Mesendoderm (in vitro differentiated cells): ENCODE data around the gene CHAF1A.

Experiments used
- DNase-seq: peaks from one replicate; pipeline ENCODE4 v3.0.0; 2013
- H2AK5ac ChIP-seq: 2 replicates; pipeline ENCODE4 v1.6.1; 2013; ENCODE audit warnings: low read length, inconsistent platforms
- H2BK120ac ChIP-seq: 2 replicates; pipeline ENCODE4 v1.6.1; 2013; ENCODE audit warnings: low read depth, mild to moderate bottlenecking, low read length, moderate library complexity, mixed read lengths
- H2BK15ac ChIP-seq: replicated peaks from 2 replicates; pipeline ENCODE4 v1.6.1; 2013; ENCODE audit warnings: low read depth, mild to moderate bottlenecking, moderate library complexity
- H2BK5ac ChIP-seq: 2 replicates; pipeline ENCODE4 v1.6.1; 2013; ENCODE audit warnings: low read length, inconsistent platforms
- H3K18ac ChIP-seq: 2 replicates; pipeline ENCODE4 v1.6.1; 2013; ENCODE audit warnings: mild to moderate bottlenecking, low read length, mixed read lengths
- H3K23ac ChIP-seq: one replicate; pipeline ENCODE4 v1.6.1; 2013; ENCODE audit warnings: low read length
- H3K27ac ChIP-seq: 2 replicates; pipeline ENCODE4 v1.5.1; 2013; ENCODE audit warnings: low read depth, mild to moderate bottlenecking, inconsistent platforms, low read length, moderate library complexity
- H3K27me3 ChIP-seq: 2 replicates; pipeline ENCODE4 v1.6.1; 2013; ENCODE audit warnings: low read length, control low read depth, mild to moderate bottlenecking, inconsistent platforms; ENCODE audit not compliant: insufficient read depth, poor library complexity
- H3K36me3 ChIP-seq: 2 replicates; pipeline ENCODE4 v1.6.1; 2013; ENCODE audit warnings: low read length, inconsistent platforms; ENCODE audit not compliant: control insufficient read depth, insufficient read depth
- H3K4ac ChIP-seq: one replicate; pipeline ENCODE4 v1.6.1; 2013; ENCODE audit warnings: low read depth, mild to moderate bottlenecking, low read length, moderate library complexity
- H3K4me1 ChIP-seq: 2 replicates; pipeline ENCODE4 v1.6.1; 2013; ENCODE audit warnings: low read depth, low read length, inconsistent platforms; ENCODE audit not compliant: control insufficient read depth
- H3K4me2 ChIP-seq: 2 replicates; pipeline ENCODE4 v1.6.1; 2013; ENCODE audit warnings: low read length
- H3K4me3 ChIP-seq: 2 replicates; pipeline ENCODE4 v1.5.1; 2013; ENCODE audit warnings: mild to moderate bottlenecking, low read length
- H3K56ac ChIP-seq: one replicate; pipeline ENCODE4 v1.6.1; 2013; ENCODE audit warnings: low read length
- H3K79me1 ChIP-seq: 2 replicates; pipeline ENCODE4 v1.6.1; 2013; ENCODE audit warnings: low read length, inconsistent platforms
- H3K79me2 ChIP-seq: 2 replicates; pipeline ENCODE4 v1.6.1; 2013; ENCODE audit warnings: mild to moderate bottlenecking, low read length; ENCODE audit not compliant: control insufficient read depth, insufficient read depth
- H3K9ac ChIP-seq: 2 replicates; pipeline ENCODE4 v1.6.1; 2013; ENCODE audit warnings: low read length, inconsistent platforms
- H4K5ac ChIP-seq: one replicate; pipeline ENCODE4 v1.6.1; 2013; ENCODE audit warnings: low read length
- H4K8ac ChIP-seq: one replicate; pipeline ENCODE4 v1.6.1; 2013; ENCODE audit warnings: low read depth, mild to moderate bottlenecking, control low read depth, low read length, moderate library complexity
- WGBS: extraction: QIAGEN DNeasy Blood & Tissue Kit; methylation state at CpG from one replicate; pipeline ENCODE4 v1.1.7; 2013; ENCODE audit warnings: low lambda C conversion rate, missing lambda C conversion rate; ENCODE audit not compliant: insufficient coverage; ENCODE audit errors: extremely low coverage; 5-methylcytosine and 5-hydroxymethylcytosine counted together

The CHAF1A gene

DNA sequence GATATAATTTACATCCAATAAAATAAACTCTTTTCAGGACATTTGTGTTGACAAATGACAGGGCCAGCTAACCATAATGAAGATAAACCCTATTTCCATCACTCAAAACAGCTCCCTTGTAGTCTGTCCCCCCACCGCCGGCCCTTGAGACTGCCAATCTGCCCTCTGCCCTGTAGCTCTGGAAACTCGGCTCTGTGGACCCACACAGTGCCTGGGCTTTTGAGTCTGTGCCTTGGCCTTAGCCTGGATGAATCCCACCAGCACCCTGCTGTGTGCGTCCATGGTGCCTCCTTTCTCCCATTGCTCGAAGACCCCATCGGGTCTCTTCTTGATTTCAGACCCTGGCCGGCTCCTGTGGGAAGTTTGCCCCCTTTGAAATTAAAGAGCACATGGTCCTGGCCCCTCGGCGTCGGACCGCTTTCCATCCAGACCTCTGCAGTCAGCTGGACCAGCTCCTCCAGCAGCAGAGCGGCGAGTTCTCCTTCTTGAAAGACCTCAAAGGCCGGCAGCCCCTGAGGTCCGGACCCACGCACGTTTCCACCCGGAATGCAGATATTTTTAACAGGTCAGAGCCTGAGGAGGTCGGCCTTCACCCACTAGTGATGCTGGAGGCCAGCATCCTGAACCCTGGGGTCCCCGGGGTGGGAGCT lies 26.0 kb downstream of the CHAF1A start:
- Histone ChIP-seq H3K4me2 (no peak overlapping the region), H2AK5ac (no peak overlapping the region), H3K4me1 (no peaks in the 10 kb centered on the region), H2BK120ac (no peak overlapping the region), H4K5ac (no peak overlapping the region), H3K79me1 (peaks cover 8% of the 10 kb centered on the region), H4K8ac (no peak overlapping the region), H3K9ac (no peak overlapping the region), H2BK5ac (no peak overlapping the region), H3K18ac (no peak overlapping the region), H3K23ac (no peak overlapping the region), H3K27ac (no peak overlapping the region), H3K4ac (no peak overlapping the region), H3K79me2 (no peaks in the 10 kb centered on the region), H3K36me3 (peaks cover 30% of the 10 kb centered on the region), H2BK15ac (no peak overlapping the region), H3K4me3 (no peak overlapping the region), H3K56ac (no peak overlapping the region), H3K27me3 (no peaks in the 10 kb centered on the region)
- WGBS = no CpG with 5 or more reads among the region's 20 CpGs
- DNase-seq = no peak

DNA sequence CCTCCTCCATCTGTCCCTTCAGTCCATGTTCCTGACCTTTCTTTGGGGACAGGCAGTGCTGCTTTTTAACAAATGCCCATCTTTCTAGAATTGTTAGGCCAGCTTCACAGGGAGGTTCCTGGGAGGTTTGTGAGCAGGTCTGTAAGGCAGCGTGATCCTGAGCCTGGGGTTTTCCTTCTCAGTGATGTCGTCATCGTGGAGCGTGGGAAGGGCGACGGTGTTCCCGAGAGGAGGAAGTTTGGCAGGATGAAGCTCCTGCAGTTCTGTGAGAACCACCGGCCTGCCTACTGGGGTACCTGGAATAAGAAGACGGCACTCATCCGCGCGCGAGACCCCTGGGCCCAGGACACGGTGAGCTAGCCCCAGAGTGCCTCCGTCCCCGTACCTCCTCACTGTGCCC lies 26.8 kb downstream of the CHAF1A start:
- Histone ChIP-seq H4K5ac (no peak overlapping the region), H2AK5ac (no peak overlapping the region), H3K36me3 (peaks cover 32% of the 10 kb centered on the region), H3K79me2 (no peaks in the 10 kb centered on the region), H3K56ac (no peak overlapping the region), H3K27me3 (no peaks in the 10 kb centered on the region), H3K4me3 (no peak overlapping the region), H3K27ac (no peak overlapping the region), H3K18ac (no peak overlapping the region), H4K8ac (no peak overlapping the region), H3K4ac (no peak overlapping the region), H2BK15ac (no peak overlapping the region), H3K23ac (no peak overlapping the region), H3K79me1 (peaks cover 8% of the 10 kb centered on the region), H3K4me2 (no peak overlapping the region), H3K9ac (no peak overlapping the region), H2BK5ac (no peak overlapping the region), H2BK120ac (no peak overlapping the region), H3K4me1 (no peaks in the 10 kb centered on the region)
- DNase-seq = no peak
- WGBS = no CpG with 5 or more reads among the region's 16 CpGs

DNA sequence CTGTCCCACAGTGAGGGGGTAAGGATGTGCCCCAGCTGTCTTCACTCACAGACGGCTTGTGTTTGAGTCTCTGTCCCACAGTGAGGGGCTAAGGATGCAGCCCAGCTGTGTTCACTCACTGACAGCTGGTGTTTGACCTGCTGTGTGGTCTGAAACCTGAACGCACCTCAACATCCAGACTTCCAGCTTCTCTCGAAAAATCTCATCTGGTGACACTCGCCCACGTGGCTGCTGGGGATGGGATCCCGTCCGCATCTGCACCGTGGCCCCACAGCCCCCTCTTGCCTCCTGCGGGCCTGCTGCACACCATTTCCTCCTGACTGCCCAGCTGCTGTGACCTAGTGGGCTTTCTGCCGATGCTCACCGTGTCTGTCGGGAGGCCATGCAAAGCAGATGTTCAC lies 27.3 kb downstream of the CHAF1A start:
- no peak overlapping the region for H3K18ac ChIP-seq
- H3K9ac ChIP-seq = no peak overlapping the region
- peaks cover 8% of the 10 kb centered on the region for H3K79me1 ChIP-seq
- H2AK5ac ChIP-seq = no peak overlapping the region
- H3K79me2 ChIP-seq = no peaks in the 10 kb centered on the region
- no peak overlapping the region for H3K4me2 ChIP-seq
- no peak overlapping the region for H2BK5ac ChIP-seq
- H3K27me3 ChIP-seq = no peaks in the 10 kb centered on the region
- H3K23ac ChIP-seq = no peak overlapping the region
- H4K8ac ChIP-seq = no peak overlapping the region
- H3K4ac ChIP-seq = no peak overlapping the region
- H4K5ac ChIP-seq = no peak overlapping the region
- no peak for DNase-seq
- no peak overlapping the region for H3K27ac ChIP-seq
- peaks cover 35% of the 10 kb centered on the region for H3K36me3 ChIP-seq
- H3K4me3 ChIP-seq = no peak overlapping the region
- no CpG with 5 or more reads among the region's 12 CpGs for WGBS
- no peak overlapping the region for H3K56ac ChIP-seq
- no peak overlapping the region for H2BK120ac ChIP-seq
- H3K4me1 ChIP-seq = no peaks in the 10 kb centered on the region
- no peak overlapping the region for H2BK15ac ChIP-seq

DNA sequence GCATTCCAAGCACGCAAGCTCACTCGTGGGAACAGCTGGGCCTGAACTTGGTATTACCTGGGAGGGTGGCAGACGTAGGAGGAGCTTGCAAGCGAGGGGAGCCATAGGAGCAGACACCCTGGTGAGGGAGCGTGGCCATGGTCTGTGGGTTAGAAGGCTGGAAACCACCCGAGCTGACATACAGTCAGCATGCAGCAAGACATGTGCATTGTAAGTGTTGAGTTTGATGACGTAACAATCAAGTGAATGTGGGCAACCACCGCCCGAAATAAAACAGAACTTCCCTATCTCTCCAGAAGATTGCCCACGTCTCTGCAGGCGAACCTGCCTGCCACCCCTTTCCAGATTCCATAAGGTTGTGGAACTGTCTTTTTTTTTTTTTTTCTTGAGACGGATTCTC lies 28.3 kb downstream of the CHAF1A start:
- Histone ChIP-seq H3K18ac (no peak overlapping the region), H4K8ac (no peak overlapping the region), H3K9ac (no peak overlapping the region), H2AK5ac (no peak overlapping the region), H3K27me3 (no peaks in the 10 kb centered on the region), H3K79me2 (peaks cover 3% of the 10 kb centered on the region), H2BK120ac (no peak overlapping the region), H4K5ac (no peak overlapping the region), H3K4me2 (no peak overlapping the region), H3K56ac (no peak overlapping the region), H3K79me1 (peaks cover 4% of the 10 kb centered on the region), H3K4me1 (no peaks in the 10 kb centered on the region), H3K27ac (no peak overlapping the region), H2BK15ac (no peak overlapping the region), H3K4me3 (no peak overlapping the region), H3K36me3 (peaks cover 30% of the 10 kb centered on the region), H2BK5ac (no peak overlapping the region), H3K23ac (no peak overlapping the region), H3K4ac (no peak overlapping the region)
- no peak for DNase-seq
- no CpG with 5 or more reads among the region's 12 CpGs for WGBS

DNA sequence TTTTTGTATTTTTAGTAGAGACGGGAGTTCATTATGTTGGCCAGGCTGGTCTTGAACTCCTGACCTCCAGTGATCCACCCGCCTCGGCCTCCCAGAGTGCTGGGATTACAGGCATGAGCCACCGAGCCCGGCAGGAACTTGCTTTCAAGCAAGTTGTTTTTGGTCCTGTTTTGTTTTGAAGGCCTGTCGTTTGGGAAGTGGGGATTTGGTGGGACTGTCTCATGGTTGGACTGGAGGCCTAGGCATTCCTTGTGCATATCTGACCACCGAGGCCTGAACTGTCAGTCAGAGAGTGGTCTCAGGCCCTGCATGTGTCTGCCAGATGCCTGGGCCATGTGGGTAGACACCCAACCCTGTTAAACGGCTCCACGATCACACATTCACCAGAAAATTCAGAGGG lies 28.9 kb downstream of the CHAF1A start:
- H3K27ac ChIP-seq = no peak overlapping the region
- H3K27me3 ChIP-seq = no peaks in the 10 kb centered on the region
- no peak overlapping the region for H2AK5ac ChIP-seq
- no peak overlapping the region for H3K23ac ChIP-seq
- no peak overlapping the region for H3K56ac ChIP-seq
- no peak overlapping the region for H2BK120ac ChIP-seq
- peaks cover 3% of the 10 kb centered on the region for H3K79me2 ChIP-seq
- peaks cover 30% of the 10 kb centered on the region for H3K36me3 ChIP-seq
- no peak for DNase-seq
- H2BK15ac ChIP-seq = no peak overlapping the region
- WGBS = no CpG with 5 or more reads among the region's 9 CpGs
- no peak overlapping the region for H2BK5ac ChIP-seq
- no peak overlapping the region for H4K8ac ChIP-seq
- peaks cover 4% of the 10 kb centered on the region for H3K79me1 ChIP-seq
- no peaks in the 10 kb centered on the region for H3K4me1 ChIP-seq
- H3K18ac ChIP-seq = no peak overlapping the region
- no peak overlapping the region for H3K4me3 ChIP-seq
- no peak overlapping the region for H4K5ac ChIP-seq
- no peak overlapping the region for H3K4ac ChIP-seq
- no peak overlapping the region for H3K4me2 ChIP-seq
- H3K9ac ChIP-seq = no peak overlapping the region
